Calu3 (cell line): ENCODE results near the gene PPP1R3D. TPM values are rescaled to one million over a fixed set of nuclear protein-coding genes. Genes with fewer than 3 reads are reported as not detected.

ENCODE experiments used
- Bru-seq: library from RNA; stranded (reverse); fragments of 400-500 nt; gene quantifications from one replicate; lab custom pipeline; 2021; lab: Mats Ljungman, UMichigan
- BruChase-seq, 2 experiments: library from RNA; stranded (reverse); fragments of 400-500 nt; gene quantifications; one replicate each; lab custom pipeline; 2021; lab: Mats Ljungman, UMichigan
- BruUV-seq: library from RNA; stranded (reverse); fragments of 400-500 nt; replicated peaks from 2 replicates; lab custom pipeline; 2021; lab: Mats Ljungman, UMichigan
- CTCF ChIA-PET: fragments of 300-600 bp; sonication (Branson Sonifier 250); formaldehyde crosslinking; loops from one replicate; lab custom pipeline; 2022; ENCODE audit warnings: antibody characterized with exemption; lab: Charles Lee
- DNase-seq: peaks from one replicate; pipeline ENCODE4 v3.0.0; 2022
- H3K27ac Mint-ChIP-seq: one replicate; pipeline ENCODE4 v1.8.0; 2022; ENCODE audit warnings: mixed read lengths; ENCODE audit not compliant: unreplicated experiment
- H3K27me3 Mint-ChIP-seq: one replicate; pipeline ENCODE4 v1.8.0; 2022; ENCODE audit warnings: mixed read lengths; ENCODE audit not compliant: unreplicated experiment
- H3K36me3 Mint-ChIP-seq: one replicate; pipeline ENCODE4 v1.8.0; 2022; ENCODE audit warnings: mild to moderate bottlenecking, moderate library complexity, mixed read lengths; ENCODE audit not compliant: insufficient read depth, unreplicated experiment
- H3K4me1 Mint-ChIP-seq: one replicate; pipeline ENCODE4 v1.8.0; 2022; ENCODE audit warnings: mild to moderate bottlenecking, low read depth, mixed read lengths; ENCODE audit not compliant: unreplicated experiment
- H3K4me3 Mint-ChIP-seq: one replicate; pipeline ENCODE4 v1.8.0; 2022; ENCODE audit warnings: mild to moderate bottlenecking, low read depth, moderate library complexity, mixed read lengths; ENCODE audit not compliant: unreplicated experiment
- H3K9me3 Mint-ChIP-seq: one replicate; pipeline ENCODE4 v1.8.0; 2022; ENCODE audit warnings: low read depth, mixed read lengths; ENCODE audit not compliant: unreplicated experiment
- CTCF ChIP-seq: fragments of 200-600 bp; IDR thresholded peaks from one replicate; pipeline ENCODE4 v1.8.0; 2022; ENCODE audit warnings: antibody characterized with exemption; ENCODE audit not compliant: unreplicated experiment
- intact Hi-C: fragments of 100-400 bp; cut with micrococcal nuclease; formaldehyde crosslinking; loops from one replicate; pipeline ENCODE4 v1.10.0; 2022; ENCODE audit not compliant: unreplicated experiment
- long read RNA-seq: library from polyadenylated mRNA; stranded (forward); transcript quantifications from one replicate; pipeline ENCODE4 v2.0.0, GENCODE V29; 2022
- total RNA-seq: library from RNA; stranded (reverse); gene quantifications from 2 replicates; pipeline ENCODE4 v1.2.3, GENCODE V29; 2022

Gene PPP1R3D, protein sequence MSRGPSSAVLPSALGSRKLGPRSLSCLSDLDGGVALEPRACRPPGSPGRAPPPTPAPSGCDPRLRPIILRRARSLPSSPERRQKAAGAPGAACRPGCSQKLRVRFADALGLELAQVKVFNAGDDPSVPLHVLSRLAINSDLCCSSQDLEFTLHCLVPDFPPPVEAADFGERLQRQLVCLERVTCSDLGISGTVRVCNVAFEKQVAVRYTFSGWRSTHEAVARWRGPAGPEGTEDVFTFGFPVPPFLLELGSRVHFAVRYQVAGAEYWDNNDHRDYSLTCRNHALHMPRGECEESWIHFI
- 16.6 and 17.9 TPM in 2 replicates for total RNA-seq
- Bru-seq, nascent RNA = percentile 86 among the genes with signal in this experiment
- percentile 73 among the genes with signal in this experiment for BruChase-seq, experiment 1, labeled RNA remaining after a 6-hour chase
- BruChase-seq, experiment 2, labeled RNA remaining after a 2-hour chase = percentile 91 among the genes with signal in this experiment
- long read RNA-seq, transcript PPP1R3D-201 (1 exons, 3,630 nt) = major isoform, 18 of 18 reads
- long read RNA-seq, partial matches to known transcripts = 0 of 18 reads
- long read RNA-seq, other reads (novel, unspliced or antisense) = 0 of 18 reads

- CTCF ChIA-PET = interaction anchor here (0.5 to 2.9 kb wide), 10 partner anchors 10 to 1498 kb away, joined by 3 to 16 read pairs (median 4); no protein-coding TSS in a partner anchor
- H3K27me3 Mint-ChIP-seq = no peaks in the 10 kb centered on the region
- TF ChIP-seq CTCF = no peak
- no peaks in the 10 kb centered on the region for H3K9me3 Mint-ChIP-seq
- no TSS peak for BruUV-seq
- H3K27ac Mint-ChIP-seq = peak within 1 kb of the TSS; percentile 95
- peak; percentile 100 for DNase-seq
- intact Hi-C loops = loop anchor here (10.0 kb wide), 2 partner anchors 1284 to 1954 kb away; no protein-coding TSS in a partner anchor
- H3K36me3 Mint-ChIP-seq = peaks cover 47% of the 10 kb centered on the region
- peaks cover 34% of the 10 kb centered on the region for H3K4me1 Mint-ChIP-seq
- peak within 1 kb of the TSS; percentile 92 for H3K4me3 Mint-ChIP-seq
These were observed at the start of gene PPP1R3D, which contains the start of gene FAM217B for GRCh38 chr20:59940129-59940955. PPP1R3D (minus strand) TSS chr20:59940305; CDS start chr20:59939931, 374 bp downstream. FAM217B (plus strand) TSS chr20:59940389; CDS start chr20:59943944, 3,555 bp downstream.

DNA sequence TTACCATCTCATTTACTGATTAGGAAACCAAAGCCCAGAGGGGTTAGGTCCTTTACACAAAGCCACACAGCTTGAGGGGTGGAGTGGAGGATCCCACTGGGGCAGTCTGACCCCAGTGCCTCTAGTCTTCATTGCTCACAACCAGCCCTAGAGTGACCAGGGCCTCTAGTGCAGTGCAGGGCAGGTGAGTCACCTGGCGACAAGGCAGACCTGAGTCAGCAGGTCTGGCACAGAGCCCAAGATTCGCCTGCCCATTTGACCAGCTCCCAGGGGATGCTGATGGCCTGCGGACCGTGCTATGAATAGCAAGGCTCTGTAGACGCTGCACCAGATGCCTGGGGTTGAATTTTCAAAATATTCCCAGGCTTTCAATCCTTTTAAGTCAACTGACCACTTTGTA lies 48.0 kb upstream of the PPP1R3D start:
- no peaks in the 10 kb centered on the region for H3K27me3 Mint-ChIP-seq
- no TSS peak for BruUV-seq
- peak; percentile 97 for DNase-seq
- H3K4me3 Mint-ChIP-seq = no peak overlapping the region
- intact Hi-C loops = no loop called here
- no peaks in the 10 kb centered on the region for H3K9me3 Mint-ChIP-seq
- H3K4me1 Mint-ChIP-seq = peaks cover 20% of the 10 kb centered on the region
- H3K36me3 Mint-ChIP-seq = no peaks in the 10 kb centered on the region
- peak overlapping the region; percentile 31 for H3K27ac Mint-ChIP-seq
- TF ChIP-seq CTCF = no peak
- CTCF ChIA-PET = interaction anchor here (0.7 to 1.8 kb wide), 7 partner anchors 8 to 62 kb away, joined by 3 to 8 read pairs (median 4); partner anchors contain the start of genes FAM217B and PPP1R3D

- peaks cover 20% of the 10 kb centered on the region for H3K4me1 Mint-ChIP-seq
- no peak for DNase-seq
- intact Hi-C loops = no loop called here
- TF ChIP-seq CTCF = no peak
- no peaks in the 10 kb centered on the region for H3K27me3 Mint-ChIP-seq
- no peak overlapping the region for H3K27ac Mint-ChIP-seq
- no peaks in the 10 kb centered on the region for H3K9me3 Mint-ChIP-seq
- H3K36me3 Mint-ChIP-seq = no peaks in the 10 kb centered on the region
- no peak overlapping the region for H3K4me3 Mint-ChIP-seq
- CTCF ChIA-PET = interaction anchor here (0.6 to 1.1 kb wide), 2 partner anchors 9 to 1113 kb away, joined by 3 read pairs; no protein-coding TSS in a partner anchor
- no TSS peak for BruUV-seq
These were observed 47.0 kb upstream of the PPP1R3D start for GRCh38 chr20:59987135-59987534.

GRCh38 chr20:59985864-59986263 lies 45.8 kb upstream of the PPP1R3D start:
- Mint-ChIP-seq H3K27me3 (no peaks in the 10 kb centered on the region), H3K9me3 (no peaks in the 10 kb centered on the region), H3K4me1 (peaks cover 20% of the 10 kb centered on the region), H3K27ac (no peak overlapping the region), H3K36me3 (no peaks in the 10 kb centered on the region), H3K4me3 (no peak overlapping the region)
- intact Hi-C loops = no loop called here
- TF ChIP-seq CTCF = peak; percentile 39
- BruUV-seq = no TSS peak
- CTCF ChIA-PET = interaction anchor here (0.9 to 1.1 kb wide), 2 partner anchors 37 to 203 kb away, joined by 3 to 9 read pairs; no protein-coding TSS in a partner anchor
- DNase-seq = peak; percentile 44
